ENCODE measurements around the gene THRB.

The THRB gene

DNA sequence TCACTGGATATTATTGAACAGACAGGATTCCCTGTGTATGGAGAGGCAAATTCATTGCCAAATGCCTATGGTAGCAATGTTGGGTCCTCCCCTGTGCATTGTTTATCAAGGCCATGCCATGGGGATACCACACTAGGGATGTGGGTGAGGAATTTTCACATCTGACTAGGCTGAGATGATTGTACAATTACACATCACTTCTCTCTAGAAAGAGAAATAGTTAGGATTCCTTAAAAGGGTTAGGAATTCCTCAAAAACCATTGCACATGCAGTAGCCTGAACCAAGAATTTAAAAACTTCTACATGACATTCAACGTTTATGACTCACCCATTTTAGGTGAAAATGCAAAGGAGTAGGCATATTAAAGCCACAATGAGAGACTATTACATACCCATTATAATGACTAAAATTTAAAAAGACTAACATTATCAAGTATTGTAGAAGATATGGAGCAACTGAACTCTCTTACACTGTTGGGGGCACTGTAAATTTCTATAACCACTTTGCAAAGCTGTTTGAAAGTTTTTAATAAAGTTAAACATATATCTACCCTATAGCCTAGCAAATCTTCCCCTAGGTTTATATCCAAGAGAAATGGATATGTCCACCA, 175.9 kb downstream of the THRB start:
- Histone ChIP-seq H3K4me3 (ENCODE audit: low read depth, low read length) (no peak overlapping the region), H3K36me3 (no peaks in the 10 kb centered on the region), H3K9me3 (no peaks in the 10 kb centered on the region), H3K27me3 (no peaks in the 10 kb centered on the region), H3K4me1 (no peaks in the 10 kb centered on the region)
- no peak for DNase-seq
- no peak for TF ChIP-seq CTCF (IDR thresholded peaks at IDR 0.05; ENCODE audit: low read depth, low read length)

DNA sequence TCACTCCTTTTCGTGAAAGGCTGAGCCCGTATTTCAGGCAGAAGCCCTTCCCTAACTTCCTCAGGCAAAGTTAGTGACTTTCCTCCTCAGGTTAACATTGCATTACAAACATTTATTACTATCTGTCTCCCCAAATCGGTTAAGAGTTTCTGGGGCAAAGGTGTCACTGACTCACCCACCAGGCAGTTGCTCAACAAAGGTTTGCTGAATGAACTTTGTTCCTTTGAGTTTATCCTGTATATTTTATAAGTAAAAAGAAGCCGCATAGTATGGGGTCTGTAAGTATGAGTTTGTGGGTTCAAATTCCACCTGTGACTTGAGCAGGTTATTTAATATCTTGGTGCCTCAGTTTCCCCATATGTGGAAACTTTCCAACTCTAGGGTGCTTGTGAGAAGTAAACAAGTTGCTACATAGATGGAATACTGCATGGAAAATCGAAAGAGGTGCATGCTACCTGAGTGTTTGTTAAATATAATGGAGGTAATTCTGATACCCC, 177.7 kb downstream of the THRB start:
- H3K9me3 ChIP-seq = no peaks in the 10 kb centered on the region
- no peak for DNase-seq
- TF ChIP-seq CTCF (IDR thresholded peaks at IDR 0.05; ENCODE audit: low read depth, low read length) = no peak
- no peaks in the 10 kb centered on the region for H3K27me3 ChIP-seq
- no peaks in the 10 kb centered on the region for H3K36me3 ChIP-seq
- no peaks in the 10 kb centered on the region for H3K4me1 ChIP-seq
- H3K4me3 ChIP-seq (ENCODE audit: low read depth, low read length) = no peak overlapping the region

DNA sequence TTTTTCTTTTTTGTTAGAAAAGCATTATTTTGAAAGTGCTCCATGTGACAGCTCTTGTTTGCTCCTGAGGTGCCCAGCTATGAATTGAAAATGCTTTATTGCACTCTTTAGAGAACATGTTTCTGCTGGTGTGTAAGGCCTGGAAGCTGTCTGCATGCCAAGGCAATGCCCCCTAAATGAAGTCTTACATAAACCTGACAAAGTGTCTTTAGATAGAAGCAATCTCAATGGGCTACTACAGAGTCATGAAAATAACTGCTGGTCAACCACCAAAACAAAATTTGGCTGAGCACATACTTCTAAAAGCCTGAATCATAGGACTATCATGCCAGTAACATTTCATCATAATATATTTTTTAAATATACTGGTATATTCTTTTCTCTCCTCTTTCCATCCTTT, 178.7 kb downstream of the THRB start:
- no peak for TF ChIP-seq CTCF (IDR thresholded peaks at IDR 0.05; ENCODE audit: low read depth, low read length)
- DNase-seq = no peak
- Histone ChIP-seq H3K4me3 (ENCODE audit: low read depth, low read length) (no peak overlapping the region), H3K9me3 (no peaks in the 10 kb centered on the region), H3K27me3 (no peaks in the 10 kb centered on the region), H3K36me3 (no peaks in the 10 kb centered on the region), H3K4me1 (no peaks in the 10 kb centered on the region)

DNA sequence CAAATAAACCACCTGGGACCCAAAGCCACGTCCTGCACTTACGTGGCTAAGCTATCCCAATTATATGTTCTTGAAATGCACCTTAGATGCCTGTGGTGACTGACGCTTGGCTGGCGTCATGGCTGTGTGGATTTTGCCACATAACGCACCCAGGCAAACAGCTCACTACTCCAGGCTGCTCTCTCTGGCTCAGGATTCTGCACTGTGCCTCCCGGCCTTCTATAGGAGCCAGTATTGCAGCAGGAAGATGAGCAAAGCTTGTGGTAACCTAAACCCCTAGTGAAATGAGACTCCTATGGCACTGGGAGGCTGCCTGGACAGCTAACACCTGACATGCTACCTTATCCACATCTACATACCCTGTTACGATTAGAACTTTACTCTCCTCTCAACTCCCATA, 179.3 kb downstream of the THRB start:
- no peak for DNase-seq
- no peaks in the 10 kb centered on the region for H3K27me3 ChIP-seq
- TF ChIP-seq CTCF (IDR thresholded peaks at IDR 0.05; ENCODE audit: low read depth, low read length) = no peak
- no peaks in the 10 kb centered on the region for H3K4me1 ChIP-seq
- H3K36me3 ChIP-seq = no peaks in the 10 kb centered on the region
- no peak overlapping the region for H3K4me3 ChIP-seq (ENCODE audit: low read depth, low read length)
- H3K9me3 ChIP-seq = no peaks in the 10 kb centered on the region

- Histone ChIP-seq H3K27me3 (no peaks in the 10 kb centered on the region), H3K4me3 (ENCODE audit: low read depth, low read length) (no peak overlapping the region), H3K4me1 (no peaks in the 10 kb centered on the region), H3K9me3 (no peaks in the 10 kb centered on the region), H3K36me3 (no peaks in the 10 kb centered on the region)
- DNase-seq = no peak
- no peak for TF ChIP-seq CTCF (IDR thresholded peaks at IDR 0.05; ENCODE audit: low read depth, low read length)
Measured at GRCh38 chr3:24311881-24312280, 182.8 kb downstream of the THRB start.

DNA sequence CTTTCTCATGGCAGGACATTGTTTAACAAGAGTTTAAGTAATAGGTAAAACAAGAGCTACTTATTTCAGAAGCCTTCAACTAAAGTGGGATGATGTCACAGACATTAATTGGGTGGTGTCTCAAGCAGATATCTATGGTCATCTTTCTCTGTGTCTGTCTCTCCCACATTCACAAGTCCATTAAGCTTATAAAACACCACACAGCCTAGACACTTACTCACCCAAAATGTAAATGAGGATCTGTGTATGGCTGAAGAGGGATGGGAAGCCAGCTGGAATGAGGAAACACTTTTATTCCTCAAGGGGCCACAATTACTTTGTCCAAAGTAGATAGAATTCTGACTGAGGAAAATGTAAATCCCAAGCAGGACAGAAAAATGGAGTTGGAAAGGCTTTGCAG, 183.8 kb downstream of the THRB start:
- no peak for TF ChIP-seq CTCF (IDR thresholded peaks at IDR 0.05; ENCODE audit: low read depth, low read length)

More for the DNA sequence above, 183.8 kb downstream of the THRB start:
- Histone ChIP-seq H3K4me3 (ENCODE audit: low read depth, low read length) (no peak overlapping the region), H3K9me3 (no peaks in the 10 kb centered on the region), H3K27me3 (no peaks in the 10 kb centered on the region), H3K36me3 (no peaks in the 10 kb centered on the region), H3K4me1 (no peaks in the 10 kb centered on the region)
- DNase-seq = no peak

Measured in BE2C (cell line).